ENCODE data around the gene TADA2B.
A peak's percentile ranks its signal among the peaks of the same experiment; 100 is the strongest.

- TF ChIP-seq, protein P1, sequence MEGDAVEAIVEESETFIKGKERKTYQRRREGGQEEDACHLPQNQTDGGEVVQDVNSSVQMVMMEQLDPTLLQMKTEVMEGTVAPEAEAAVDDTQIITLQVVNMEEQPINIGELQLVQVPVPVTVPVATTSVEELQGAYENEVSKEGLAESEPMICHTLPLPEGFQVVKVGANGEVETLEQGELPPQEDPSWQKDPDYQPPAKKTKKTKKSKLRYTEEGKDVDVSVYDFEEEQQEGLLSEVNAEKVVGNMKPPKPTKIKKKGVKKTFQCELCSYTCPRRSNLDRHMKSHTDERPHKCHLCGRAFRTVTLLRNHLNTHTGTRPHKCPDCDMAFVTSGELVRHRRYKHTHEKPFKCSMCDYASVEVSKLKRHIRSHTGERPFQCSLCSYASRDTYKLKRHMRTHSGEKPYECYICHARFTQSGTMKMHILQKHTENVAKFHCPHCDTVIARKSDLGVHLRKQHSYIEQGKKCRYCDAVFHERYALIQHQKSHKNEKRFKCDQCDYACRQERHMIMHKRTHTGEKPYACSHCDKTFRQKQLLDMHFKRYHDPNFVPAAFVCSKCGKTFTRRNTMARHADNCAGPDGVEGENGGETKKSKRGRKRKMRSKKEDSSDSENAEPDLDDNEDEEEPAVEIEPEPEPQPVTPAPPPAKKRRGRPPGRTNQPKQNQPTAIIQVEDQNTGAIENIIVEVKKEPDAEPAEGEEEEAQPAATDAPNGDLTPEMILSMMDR (conservative IDR thresholded peaks at IDR 0.05; ENCODE audit: low read depth in 2 of 2), result peak; percentile 67 to 69
- TF ChIP-seq, protein P2, sequence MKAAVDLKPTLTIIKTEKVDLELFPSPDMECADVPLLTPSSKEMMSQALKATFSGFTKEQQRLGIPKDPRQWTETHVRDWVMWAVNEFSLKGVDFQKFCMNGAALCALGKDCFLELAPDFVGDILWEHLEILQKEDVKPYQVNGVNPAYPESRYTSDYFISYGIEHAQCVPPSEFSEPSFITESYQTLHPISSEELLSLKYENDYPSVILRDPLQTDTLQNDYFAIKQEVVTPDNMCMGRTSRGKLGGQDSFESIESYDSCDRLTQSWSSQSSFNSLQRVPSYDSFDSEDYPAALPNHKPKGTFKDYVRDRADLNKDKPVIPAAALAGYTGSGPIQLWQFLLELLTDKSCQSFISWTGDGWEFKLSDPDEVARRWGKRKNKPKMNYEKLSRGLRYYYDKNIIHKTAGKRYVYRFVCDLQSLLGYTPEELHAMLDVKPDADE (IDR thresholded peaks at IDR 0.05), result no peak
Measured at GRCh38 chr4:7101692-7102515, 58.7 kb downstream of the TADA2B start.

Data from GM23338 (cell line).